ENCODE results near the gene SLC27A5. TPM values are rescaled to one million over a fixed set of nuclear protein-coding genes. Genes with fewer than 3 reads are reported as not detected.

Gene SLC27A5
- total and polyA plus RNA-seq, 2 of the 13 experiments (the other 11 are each of a cell fraction or from before 2014, with no cell fraction given), result 30.3 to 40.2 TPM

DNA sequence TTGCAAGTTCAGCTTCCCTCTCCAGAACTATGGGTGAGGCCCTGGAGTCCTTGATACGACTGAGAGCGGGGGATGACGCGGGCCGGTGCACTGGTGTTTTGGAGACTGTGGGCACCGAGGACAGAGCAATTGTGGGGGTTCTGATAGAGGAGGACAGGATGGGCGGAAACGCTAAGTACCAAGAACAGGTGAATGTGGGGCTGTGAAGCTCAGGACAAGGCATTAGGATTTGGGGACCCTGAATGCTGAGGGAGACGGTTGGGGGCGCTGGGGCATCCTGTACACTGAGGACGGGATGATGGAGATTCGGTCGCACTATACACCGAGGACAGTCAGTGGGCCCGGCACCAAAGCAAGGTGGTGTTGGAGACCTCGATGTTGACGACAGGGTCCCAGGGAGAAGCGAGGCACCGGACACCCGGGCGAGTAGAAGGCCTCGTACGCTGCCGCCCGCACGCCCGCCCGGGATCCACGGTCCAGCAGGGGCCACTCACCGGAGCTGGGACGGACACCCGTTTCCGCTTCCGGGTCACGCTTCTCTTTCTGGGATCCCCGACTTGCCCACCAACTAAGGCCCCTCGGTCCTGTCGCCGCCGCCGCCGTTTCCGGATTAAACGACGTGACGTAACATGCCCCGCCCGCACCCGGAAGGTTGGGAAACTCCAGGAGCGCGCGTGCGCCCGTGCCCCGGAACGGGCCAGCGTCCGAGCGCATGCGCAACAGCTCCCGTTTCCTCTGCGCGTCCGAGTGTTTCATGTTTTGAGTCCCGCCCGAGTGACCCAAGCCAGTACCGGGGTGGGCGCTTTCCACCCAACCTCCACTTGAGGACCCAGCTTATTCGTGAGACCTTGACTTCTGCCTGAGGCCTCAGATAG, 42.9 kb upstream of the SLC27A5 start, which contains the start of gene CHMP2A (continued):
- TF ChIP-seq SKIL (CRISPR knock-in tag; IDR thresholded peaks at IDR 0.05; ENCODE audit: borderline replicate concordance) (0 out of 2 replicates have a peak, but pooled peaks have one; percentile 53), CEBPG (CRISPR knock-in tag; IDR thresholded peaks at IDR 0.05) (peak; percentile 85), ZBTB40 (IDR thresholded peaks at IDR 0.05) (peak; percentile 75), ZBTB40 (CRISPR knock-in tag; IDR thresholded peaks at IDR 0.05) (no peak), ZNF160 (CRISPR knock-in tag; IDR thresholded peaks at IDR 0.05) (no peak), DBP (CRISPR knock-in tag; IDR thresholded peaks at IDR 0.05; ENCODE audit: not compliant biosample characterization) (no peak), MYNN (CRISPR knock-in tag; IDR thresholded peaks at IDR 0.05; ENCODE audit: low read depth) (no peak)
- TF ChIP-seq, protein P1, sequence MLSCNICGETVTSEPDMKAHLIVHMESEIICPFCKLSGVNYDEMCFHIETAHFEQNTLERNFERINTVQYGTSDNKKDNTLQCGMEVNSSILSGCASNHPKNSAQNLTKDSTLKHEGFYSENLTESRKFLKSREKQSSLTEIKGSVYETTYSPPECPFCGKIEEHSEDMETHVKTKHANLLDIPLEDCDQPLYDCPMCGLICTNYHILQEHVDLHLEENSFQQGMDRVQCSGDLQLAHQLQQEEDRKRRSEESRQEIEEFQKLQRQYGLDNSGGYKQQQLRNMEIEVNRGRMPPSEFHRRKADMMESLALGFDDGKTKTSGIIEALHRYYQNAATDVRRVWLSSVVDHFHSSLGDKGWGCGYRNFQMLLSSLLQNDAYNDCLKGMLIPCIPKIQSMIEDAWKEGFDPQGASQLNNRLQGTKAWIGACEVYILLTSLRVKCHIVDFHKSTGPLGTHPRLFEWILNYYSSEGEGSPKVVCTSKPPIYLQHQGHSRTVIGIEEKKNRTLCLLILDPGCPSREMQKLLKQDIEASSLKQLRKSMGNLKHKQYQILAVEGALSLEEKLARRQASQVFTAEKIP (CRISPR knock-in tag; IDR thresholded peaks at IDR 0.05; ENCODE audit: borderline replicate concordance), result no peak

Measured in HepG2 (cell line).